Right kidney (tissue), 9 donors: ENCODE results near the gene HADHB.

Source experiments
- DNase-seq: peaks from one replicate; pipeline ENCODE4 v3.0.0-alpha.2; 2016
- long read RNA-seq, 8 donors: transcript quantifications; one replicate each; lab custom pipeline, GENCODE V29; 2026

The HADHB gene
- long read RNA-seq, donor 1, transcript HADHB-201 (16 exons, 2,044 nt) = major isoform, 45 of 51 reads
- long read RNA-seq, donor 1, partial matches to known transcripts = 5 of 51 reads
- long read RNA-seq, donor 1, other reads (novel, unspliced or antisense) = 0 of 51 reads
- long read RNA-seq, donor 2, transcript HADHB-201 (16 exons, 2,044 nt) = major isoform, 19 of 53 reads
- long read RNA-seq, donor 2, partial matches to known transcripts = 34 of 53 reads
- long read RNA-seq, donor 2, other reads (novel, unspliced or antisense) = 0 of 53 reads
- long read RNA-seq, donor 3, transcript HADHB-201 (16 exons, 2,044 nt) = major isoform, 24 of 38 reads
- long read RNA-seq, donor 3, partial matches to known transcripts = 14 of 38 reads
- long read RNA-seq, donor 3, other reads (novel, unspliced or antisense) = 0 of 38 reads
- long read RNA-seq, donor 4, transcript HADHB-201 (16 exons, 2,044 nt) = major isoform, 31 of 40 reads
- long read RNA-seq, donor 4, partial matches to known transcripts = 5 of 40 reads
- long read RNA-seq, donor 4, other reads (novel, unspliced or antisense) = 0 of 40 reads
- long read RNA-seq, donor 5, transcript HADHB-201 (16 exons, 2,044 nt) = major isoform, 48 of 72 reads
- long read RNA-seq, donor 5, partial matches to known transcripts = 23 of 72 reads
- long read RNA-seq, donor 5, other reads (novel, unspliced or antisense) = 0 of 72 reads
- long read RNA-seq, donor 6, transcript HADHB-201 (16 exons, 2,044 nt) = major isoform, 22 of 157 reads
- long read RNA-seq, donor 6, partial matches to known transcripts = 108 of 157 reads
- long read RNA-seq, donor 6, other reads (novel, unspliced or antisense) = 25 of 157 reads
- long read RNA-seq, donor 7, transcript HADHB-201 (16 exons, 2,044 nt) = major isoform, 45 of 71 reads
- long read RNA-seq, donor 7, partial matches to known transcripts = 22 of 71 reads
- long read RNA-seq, donor 7, other reads (novel, unspliced or antisense) = 0 of 71 reads
- long read RNA-seq, donor 8, transcript HADHB-201 (16 exons, 2,044 nt) = major isoform, 34 of 48 reads
- long read RNA-seq, donor 8, partial matches to known transcripts = 10 of 48 reads
- long read RNA-seq, donor 8, other reads (novel, unspliced or antisense) = 0 of 48 reads

GRCh38 chr2:26244309-26245230 lies at the start of gene HADHB, which contains the start of gene HADHA:
Gene HADHB, plus strand, starts transcription at chr2:26244939. Its CDS starts 9,316 bp downstream, at chr2:26254255.
Gene HADHA, minus strand, starts transcription at chr2:26244632. Its CDS starts 36 bp downstream, at chr2:26244596.
- DNase-seq = peak; percentile 100

- no peak for DNase-seq
Measured at GRCh38 chr2:26195040-26195984, 49.4 kb upstream of the HADHB start.

GRCh38 chr2:26196683-26197418 lies 47.9 kb upstream of the HADHB start:
- no peak for DNase-seq

GRCh38 chr2:26197516-26197915 lies 47.2 kb upstream of the HADHB start:
- DNase-seq = no peak

- no peak for DNase-seq
Measured at GRCh38 chr2:26202981-26203490, 41.7 kb upstream of the HADHB start.

GRCh38 chr2:26203906-26204305 lies 40.8 kb upstream of the HADHB start:
- DNase-seq = no peak

- no peak for DNase-seq
Measured at GRCh38 chr2:26212011-26212410, 32.7 kb upstream of the HADHB start.

GRCh38 chr2:26214759-26215158 lies 30.0 kb upstream of the HADHB start:
- DNase-seq = no peak

GRCh38 chr2:26215833-26216232 lies 28.9 kb upstream of the HADHB start:
- no peak for DNase-seq

GRCh38 chr2:26216587-26216986 lies 28.2 kb upstream of the HADHB start:
- DNase-seq = no peak

- no peak for DNase-seq
Measured at GRCh38 chr2:26217720-26218119, 27.0 kb upstream of the HADHB start.

- DNase-seq = no peak
Measured at GRCh38 chr2:26223018-26223417, 21.7 kb upstream of the HADHB start.

GRCh38 chr2:26224095-26224494 lies 20.6 kb upstream of the HADHB start:
- DNase-seq = no peak

GRCh38 chr2:26229595-26229994 lies 15.1 kb upstream of the HADHB start:
- DNase-seq = no peak

- DNase-seq = no peak
Measured at GRCh38 chr2:26230806-26231205, 13.9 kb upstream of the HADHB start.

- no peak for DNase-seq
Measured at GRCh38 chr2:26235089-26235488, 9.7 kb upstream of the HADHB start.

GRCh38 chr2:26237868-26238267 lies 6.9 kb upstream of the HADHB start:
- no peak for DNase-seq

- DNase-seq = no peak
Measured at GRCh38 chr2:26238311-26238958, 6.3 kb upstream of the HADHB start.

- DNase-seq = no peak
Measured at GRCh38 chr2:26241928-26242436, 2.8 kb upstream of the HADHB start.
